HG03280 (cell line): ENCODE data around the gene RAB11B.
"Not testable (repeated sequence)": the region's sequence is repeated elsewhere in the genome, so short reads cannot be mapped to it uniquely, and the experiment has no call there.

ENCODE experiments used
- ATAC-seq: cut with Tn5 transposase; IDR thresholded peaks from one replicate; pipeline ENCODE4 v1.9.1; 2021; ENCODE audit warnings: mild to moderate bottlenecking, moderate library complexity; ENCODE audit not compliant: unreplicated experiment

Gene RAB11B

DNA sequence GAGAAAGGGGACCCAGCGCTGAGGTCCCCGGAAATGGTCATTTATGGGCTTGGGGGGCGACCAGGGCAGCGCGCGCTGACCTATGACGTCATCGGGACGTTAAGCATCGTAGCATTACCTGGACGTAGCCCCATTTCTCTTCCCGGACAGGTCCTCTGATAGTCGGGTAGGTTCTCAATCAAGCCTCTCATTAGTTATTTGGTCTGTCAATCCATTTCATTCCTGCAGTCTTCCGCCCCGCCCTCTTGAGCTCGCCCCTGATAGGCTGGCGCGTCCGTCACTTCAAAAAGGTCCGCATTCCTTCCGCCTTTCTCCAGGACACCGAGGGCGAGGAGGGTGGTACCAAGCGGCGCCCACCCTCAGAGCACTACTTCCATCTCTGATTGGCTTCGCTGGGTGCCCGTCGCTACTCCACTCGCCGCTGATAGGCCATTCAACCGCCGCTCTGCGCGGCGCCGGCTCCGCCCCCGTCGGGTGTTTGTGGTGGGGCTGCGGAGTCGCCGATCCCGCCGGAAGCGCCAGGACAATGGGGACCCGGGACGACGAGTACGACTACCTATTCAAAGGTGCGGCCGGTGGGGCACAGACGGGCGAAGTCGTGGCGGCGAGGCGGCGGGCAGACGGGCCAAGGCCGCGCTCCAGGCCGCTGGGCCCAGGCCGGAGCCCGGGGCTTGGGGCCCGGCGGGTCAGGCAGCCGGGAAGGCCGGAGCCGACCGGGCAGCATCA lies at the start of gene RAB11B:
RAB11B (plus strand) TSS at position 470 of the 726 bp plus-strand sequence; CDS start at position 527, 57 bp downstream.
- peak; percentile 86 for ATAC-seq

DNA sequence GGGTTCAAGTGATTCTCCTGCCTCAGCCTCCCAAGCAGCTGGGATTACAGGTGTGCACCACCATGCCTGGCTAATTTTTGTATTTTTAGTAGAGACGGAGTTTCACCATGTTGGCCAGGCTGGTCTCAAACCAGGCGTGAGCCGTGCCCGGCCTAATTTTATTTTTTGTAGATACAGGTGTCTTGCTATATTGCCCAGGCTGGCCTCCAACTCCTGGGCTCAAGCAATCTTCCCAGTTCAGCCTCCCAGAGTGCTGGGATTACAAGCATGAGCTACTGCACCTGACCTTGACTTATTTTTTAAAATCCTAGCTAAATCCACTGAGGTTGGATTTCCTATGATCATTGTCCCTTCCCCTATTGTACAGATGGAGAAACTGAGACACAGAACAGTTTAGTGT lies 48.7 kb upstream of the RAB11B start:
- ATAC-seq: not testable (repeated sequence)

DNA sequence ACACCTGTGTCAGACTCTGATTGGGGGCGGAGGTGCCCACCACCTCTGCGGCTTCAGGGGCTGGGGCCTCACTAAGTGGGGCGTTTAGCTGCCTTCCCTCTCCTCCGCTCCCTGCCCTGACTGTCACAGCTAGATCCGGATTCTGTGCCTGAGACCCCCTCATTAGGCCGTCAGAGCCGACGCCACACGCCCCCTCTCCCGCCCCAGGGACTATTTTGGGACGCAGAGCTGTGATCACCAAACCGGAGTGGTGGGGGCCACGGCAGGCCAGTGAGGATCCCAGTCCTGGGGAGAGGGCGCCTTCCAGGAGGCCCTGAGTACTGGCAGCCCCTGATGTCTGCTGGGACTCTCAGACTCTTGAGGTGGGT lies 47.9 kb upstream of the RAB11B start:
- ATAC-seq: no peak

DNA sequence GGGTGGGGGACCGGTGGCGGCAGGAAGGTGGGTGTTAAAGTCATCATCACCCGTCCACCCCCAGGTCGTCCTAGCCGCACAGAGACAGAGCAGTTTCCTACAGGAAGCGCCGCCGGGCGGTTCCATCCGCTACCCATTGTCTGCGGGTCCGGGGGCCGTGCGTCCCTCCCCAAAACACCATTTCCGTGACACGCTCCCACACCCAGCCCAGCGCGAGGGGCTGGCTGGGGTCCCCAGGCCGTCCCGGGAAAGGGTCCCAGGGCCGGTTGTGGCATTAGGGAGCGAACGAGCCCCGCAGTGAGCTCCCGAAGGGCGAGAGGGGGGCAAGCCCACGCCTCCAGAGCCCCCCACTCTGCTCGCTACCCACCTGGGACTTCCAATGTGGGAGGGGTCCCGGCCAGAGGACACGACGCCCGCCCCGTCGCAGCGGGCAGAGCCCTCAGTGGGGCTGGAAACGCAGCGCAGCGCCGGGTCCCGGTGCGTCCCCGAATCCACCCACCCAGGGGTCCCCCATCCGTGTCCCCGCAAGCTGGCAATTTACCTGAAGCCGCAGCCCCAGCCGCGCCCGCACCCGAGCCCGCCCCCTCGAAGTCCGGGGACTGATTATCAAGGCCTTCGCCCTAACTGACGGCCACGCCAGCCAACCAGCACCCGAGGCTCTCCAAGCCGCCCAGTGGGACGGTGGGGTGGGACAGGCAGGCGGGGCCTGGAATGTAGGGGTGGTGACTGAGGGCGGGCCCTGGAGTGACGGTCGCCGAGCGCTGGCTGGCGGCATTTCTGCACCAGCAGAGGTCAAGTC lies 47.3 kb upstream of the RAB11B start, which contains the start of gene KANK3:
KANK3 (minus strand) TSS at position 579 of the 799 bp plus-strand sequence. CDS start 5,434 bp downstream, outside the sequence.
- ATAC-seq: peak; percentile 92

DNA sequence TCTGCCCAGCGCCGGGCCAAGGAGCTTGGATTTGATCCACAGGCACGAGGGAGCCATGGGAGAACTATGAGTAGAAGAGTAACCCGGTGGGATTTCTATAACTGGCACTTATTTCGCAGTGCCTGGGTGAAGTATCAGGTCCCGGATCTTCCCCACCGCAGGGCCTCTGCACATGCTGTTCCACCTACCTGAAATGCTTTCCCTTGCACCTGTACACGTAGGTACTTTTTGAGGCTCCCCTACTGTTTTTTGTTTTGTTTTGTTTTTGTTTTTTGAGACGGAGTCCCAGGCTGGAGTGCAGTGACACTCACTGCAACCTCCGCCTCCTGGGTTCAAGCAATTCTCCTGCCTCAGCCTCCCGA lies 46.7 kb upstream of the RAB11B start:
- no peak for ATAC-seq

DNA sequence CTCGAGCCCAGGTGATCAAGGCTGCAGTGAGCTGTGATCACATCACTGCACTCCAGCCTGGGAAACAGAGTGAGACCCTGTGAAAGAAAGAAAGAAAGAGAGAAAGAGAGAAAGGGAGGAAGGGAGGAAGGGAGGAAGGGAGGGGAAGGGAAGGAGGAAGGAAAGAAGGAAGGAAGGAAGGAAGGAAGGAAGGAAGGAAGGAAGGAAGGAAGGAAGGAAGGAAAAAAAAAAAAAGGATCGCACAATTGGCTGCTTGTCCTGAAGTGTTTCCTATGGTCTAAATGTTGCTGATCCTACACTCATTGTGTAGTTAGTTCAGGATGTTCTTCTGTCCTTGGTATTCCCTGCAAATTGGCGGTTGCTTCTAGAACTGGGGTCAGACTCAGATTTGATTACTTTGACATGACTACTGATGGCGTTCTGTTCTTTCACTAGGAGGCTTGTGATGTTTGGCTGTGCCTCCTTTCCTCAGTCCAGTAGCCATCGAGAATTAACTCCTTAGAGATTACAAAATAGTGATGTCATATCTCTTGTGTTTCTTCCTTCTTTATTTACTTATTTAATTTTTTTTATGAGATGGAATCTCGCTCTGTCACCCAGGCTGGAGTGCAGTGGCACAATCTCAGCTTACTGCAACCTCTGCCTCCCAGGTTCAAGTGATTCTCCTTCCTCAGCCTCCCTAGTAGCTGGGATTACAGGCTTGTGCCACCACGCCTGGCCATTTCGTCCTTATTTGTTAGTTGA lies 40.4 kb upstream of the RAB11B start:
- ATAC-seq: not testable (repeated sequence)

DNA sequence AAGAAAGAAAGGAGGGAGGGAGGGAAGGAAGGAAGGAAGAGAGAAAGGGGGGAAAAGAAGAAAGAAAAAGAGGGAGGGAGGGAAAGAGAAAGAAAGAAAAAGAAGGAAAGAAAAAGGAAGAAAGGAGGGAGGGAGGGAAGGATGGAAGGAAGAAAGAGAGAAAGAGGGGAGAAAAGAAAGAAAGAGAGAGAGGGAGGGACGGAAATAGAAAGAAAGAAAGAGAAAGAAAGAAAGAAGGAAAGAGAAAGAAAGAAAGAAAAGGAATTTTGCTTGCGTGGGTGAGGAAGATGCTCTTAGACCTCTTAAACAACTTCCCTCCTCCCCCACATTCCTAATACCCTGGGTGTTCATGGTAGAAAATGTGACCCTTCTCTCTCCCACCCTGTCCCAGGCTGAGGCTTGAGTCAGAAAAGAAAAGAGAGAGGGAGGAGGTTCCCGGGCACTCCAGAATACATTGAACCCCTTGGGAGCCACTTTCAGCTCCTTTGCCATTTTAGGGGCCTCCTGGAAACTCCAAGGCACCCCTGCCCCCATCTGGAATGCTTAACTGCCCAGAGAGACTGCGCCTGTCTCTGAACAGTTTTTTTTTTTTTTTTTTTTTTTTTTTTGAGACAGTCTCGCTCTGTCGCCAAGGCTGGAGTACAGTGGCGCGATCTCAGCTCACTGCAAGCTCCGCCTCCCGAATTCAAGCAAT lies 37.9 kb upstream of the RAB11B start:
- no peak for ATAC-seq

DNA sequence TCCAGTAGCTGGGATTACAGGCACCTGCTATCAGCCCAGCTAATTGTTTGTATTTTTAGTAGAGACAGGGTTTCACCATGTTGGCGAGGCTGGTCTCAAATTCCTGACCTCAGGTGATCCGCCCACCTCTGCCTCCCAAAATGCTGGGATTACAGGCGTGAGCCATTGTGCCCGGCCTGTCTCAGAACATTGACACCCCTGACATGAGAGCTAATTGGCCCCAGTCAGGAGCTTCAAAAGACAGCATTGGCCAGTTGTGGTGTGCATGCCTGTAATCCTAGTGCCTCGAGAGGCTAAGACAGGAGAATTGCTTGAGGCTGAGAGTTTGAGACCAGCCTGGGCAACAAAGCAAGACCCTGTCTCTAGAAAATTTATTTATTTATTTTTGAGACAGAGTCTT lies 37.3 kb upstream of the RAB11B start:
- ATAC-seq: not testable (repeated sequence)

DNA sequence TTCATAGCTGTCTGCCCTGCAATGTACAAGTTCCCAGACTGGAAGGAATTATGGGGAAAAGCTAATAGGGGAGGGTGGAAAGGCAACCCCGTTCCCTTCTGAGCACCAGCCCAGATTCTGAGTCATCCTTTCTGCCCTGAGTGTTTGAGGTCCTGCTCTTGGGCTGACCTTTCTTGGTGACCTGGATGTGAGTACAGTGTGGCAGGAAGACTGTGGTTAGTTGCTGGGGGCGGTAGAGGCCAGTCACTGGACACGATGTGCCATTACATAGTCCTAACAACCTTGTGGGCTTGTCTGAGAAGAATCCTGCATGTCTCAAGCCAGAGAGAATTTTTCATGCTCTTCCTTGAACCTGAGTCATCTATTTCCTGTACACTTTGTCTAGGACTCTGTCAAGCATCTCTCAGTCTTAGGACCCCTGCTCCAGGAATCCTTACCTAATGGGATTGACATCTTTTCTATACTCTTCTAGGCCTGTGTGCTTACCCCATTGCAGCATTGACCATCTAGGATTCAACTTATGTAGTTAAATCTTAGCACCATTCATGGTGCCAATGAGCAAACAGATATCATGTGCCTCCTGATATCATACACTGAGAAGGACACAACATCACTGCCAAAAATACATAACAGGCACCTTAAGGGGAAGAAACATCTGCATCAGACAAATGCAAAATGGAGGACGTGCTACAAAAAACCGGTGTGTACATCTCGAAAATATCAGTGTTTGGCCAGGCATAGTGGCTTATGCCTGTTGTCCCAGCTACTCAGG lies 34.3 kb upstream of the RAB11B start:
- ATAC-seq: no peak

DNA sequence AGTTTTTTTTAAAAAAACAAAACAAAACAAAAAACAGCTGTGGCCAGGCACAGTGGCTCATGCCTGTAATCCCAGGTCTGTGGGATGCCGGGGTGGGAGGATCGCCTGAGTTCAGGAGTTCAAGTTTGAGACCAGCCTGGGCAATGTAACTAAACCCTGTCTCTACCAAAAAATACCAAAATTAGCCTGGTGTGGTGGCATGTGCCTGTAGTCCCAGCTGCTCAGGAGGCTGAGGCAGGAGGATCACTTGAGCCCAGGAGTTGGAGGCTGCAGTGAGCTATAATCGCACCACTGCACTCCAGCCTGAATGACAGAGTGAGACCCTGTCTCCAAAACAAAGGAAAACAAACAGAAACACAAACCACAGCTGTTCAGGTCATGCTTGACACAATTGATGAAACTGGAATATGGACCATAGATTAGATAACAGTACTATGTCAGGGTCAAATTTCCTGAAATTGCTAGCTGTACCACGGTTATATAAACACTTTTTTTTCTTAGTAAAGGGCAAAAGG lies 33.1 kb upstream of the RAB11B start:
- ATAC-seq: no peak

DNA sequence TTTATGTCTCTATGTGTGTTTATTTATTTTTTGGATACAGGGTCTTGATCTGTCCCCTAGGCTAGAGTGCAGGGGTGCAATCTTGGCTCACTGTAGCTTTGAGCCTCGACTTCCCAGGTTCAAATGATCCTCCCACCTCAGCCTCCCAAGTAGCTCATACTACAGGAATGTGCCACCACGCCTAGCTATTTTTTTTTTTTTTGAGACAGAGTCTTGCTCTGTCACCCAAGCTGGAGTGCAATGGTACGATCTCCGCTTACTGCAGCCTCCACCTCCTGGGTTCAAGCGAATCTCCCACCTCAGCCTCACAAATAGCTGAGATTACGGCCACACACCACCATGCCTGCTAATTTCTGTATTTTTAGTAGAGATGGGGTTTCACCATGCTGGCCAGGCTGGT lies 31.2 kb upstream of the RAB11B start:
- ATAC-seq: no peak

DNA sequence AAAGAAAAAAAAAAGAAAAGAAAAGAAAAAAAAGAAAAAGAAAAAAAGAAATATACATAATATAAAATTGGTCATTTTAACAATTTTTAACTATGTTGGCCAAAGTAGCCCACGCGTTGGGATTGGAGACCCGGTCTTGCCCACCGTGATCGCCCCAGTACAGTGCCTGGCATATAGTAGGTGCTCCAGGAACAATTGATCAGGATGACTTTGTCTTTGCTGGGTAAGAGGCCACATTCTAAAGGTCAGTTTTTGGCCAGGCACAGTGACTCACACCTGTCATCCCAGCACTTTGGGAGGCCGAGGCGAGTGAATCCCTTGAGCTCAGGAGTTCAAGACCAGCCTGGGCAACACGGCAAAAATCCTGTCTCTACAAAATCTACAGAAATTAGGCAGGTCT lies 30.0 kb upstream of the RAB11B start:
- no peak for ATAC-seq

DNA sequence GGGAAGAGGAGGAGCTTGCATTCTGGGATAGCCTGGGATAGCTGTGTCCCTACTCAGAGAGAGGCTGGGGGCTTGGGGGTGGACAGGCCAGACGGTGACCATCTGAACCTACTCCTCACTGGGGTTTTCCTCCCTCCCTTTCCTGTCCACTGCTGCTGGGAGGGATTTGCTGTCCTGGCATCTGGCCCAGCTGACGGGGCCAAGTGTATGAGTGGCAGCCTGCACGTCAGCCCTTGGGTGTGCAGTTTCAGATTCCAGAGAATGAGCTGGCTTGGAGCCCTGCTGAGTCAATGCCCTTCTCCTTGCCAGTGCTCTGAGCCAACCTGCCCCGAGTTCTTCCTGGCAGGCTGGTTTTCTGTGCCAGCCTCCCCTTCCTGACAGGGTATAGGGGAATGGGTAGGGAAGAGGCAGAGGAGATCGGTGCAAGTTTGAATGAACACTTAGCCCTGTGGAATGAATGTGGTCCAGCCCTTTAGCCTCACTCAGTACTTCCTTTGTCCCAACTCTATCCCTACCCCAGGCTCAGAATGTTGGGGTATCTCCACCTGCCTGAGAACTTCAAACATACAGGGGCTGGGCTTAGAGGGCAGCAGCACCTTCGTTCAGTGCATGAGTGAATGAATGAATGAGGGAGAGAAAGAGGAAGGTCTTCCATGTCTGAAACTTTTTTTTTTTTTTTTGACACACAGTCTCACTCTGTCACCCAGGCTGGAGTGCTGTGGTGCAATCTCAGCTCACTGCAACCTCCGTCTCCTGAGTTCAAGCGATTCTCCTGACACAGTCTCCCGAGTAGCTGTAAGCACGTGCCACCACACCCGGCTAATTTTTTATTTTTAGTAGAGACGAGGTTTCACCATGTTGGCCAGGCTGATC lies 28.0 kb upstream of the RAB11B start:
- no peak for ATAC-seq

DNA sequence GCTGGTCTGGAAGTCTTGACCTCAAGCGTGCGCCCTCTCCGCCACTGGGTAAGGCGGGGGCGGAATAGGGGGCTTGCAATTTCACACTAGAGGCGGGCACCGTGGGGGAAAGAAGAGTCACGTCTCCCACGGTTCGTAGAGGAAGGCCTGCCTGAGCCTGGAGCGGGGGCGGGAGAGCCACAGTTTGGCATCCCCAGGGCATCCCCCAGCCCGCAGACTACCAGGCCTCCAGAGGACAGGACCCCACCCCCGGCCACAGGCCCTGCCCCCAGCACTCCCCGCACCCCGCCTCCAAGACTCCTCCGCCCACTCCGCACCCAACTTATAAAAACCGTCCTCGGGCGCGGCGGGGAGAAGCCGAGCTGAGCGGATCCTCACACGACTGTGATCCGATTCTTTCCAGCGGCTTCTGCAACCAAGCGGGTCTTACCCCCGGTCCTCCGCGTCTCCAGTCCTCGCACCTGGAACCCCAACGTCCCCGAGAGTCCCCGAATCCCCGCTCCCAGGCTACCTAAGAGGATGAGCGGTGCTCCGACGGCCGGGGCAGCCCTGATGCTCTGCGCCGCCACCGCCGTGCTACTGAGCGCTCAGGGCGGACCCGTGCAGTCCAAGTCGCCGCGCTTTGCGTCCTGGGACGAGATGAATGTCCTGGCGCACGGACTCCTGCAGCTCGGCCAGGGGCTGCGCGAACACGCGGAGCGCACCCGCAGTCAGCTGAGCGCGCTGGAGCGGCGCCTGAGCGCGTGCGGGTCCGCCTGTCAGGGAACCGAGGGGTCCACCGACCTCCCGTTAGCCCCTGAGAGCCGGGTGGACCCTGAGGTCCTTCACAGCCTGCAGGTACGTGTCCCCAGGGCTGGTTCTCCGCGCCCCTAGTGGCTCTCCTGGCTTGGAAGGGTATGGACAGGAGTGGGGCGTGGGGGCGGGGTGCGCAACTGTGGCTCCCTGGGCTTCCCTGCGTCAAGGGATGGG lies 26.1 kb upstream of the RAB11B start, which contains the start of gene ANGPTL4:
ANGPTL4 (plus strand) TSS at position 353 of the 969 bp plus-strand sequence; CDS start at position 520, 167 bp downstream.
- ATAC-seq: no peak

DNA sequence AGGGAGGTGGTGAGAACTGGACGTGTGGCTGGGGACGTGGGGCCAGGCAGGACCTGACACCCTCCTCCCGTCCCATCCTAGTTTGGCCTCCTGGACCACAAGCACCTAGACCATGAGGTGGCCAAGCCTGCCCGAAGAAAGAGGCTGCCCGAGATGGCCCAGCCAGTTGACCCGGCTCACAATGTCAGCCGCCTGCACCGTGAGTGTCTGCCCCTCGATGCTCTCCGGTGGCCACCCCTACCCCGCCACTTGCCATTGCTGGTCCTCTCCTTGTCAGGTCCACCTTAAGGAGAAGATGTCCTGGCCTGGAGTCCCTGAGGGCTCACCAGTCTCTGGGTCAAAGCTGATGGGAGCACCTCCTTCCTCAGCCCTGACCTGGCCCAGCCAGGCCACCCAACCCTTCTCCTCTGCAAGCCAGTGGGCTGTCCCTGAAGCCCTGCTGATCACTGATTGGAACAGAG lies 24.0 kb upstream of the RAB11B start:
- ATAC-seq: no peak

DNA sequence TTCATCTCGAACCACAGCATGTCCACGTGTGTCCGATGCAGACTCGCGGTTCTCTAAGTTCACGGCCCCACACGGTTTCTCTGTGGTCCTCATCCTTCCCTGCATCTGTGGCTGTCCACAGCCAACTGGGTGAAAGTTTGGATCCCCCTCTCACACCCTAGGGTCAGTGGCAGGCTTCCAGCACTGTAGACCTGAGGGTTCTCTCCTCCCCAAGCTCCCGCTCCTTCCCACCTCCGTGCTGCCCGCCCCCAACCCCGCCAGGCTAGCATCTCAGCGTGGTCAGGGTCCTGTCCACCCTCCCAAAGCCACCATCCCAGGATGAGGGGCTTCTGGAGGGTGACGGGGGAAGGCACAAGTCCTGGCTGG lies 23.2 kb upstream of the RAB11B start:
- no peak for ATAC-seq

DNA sequence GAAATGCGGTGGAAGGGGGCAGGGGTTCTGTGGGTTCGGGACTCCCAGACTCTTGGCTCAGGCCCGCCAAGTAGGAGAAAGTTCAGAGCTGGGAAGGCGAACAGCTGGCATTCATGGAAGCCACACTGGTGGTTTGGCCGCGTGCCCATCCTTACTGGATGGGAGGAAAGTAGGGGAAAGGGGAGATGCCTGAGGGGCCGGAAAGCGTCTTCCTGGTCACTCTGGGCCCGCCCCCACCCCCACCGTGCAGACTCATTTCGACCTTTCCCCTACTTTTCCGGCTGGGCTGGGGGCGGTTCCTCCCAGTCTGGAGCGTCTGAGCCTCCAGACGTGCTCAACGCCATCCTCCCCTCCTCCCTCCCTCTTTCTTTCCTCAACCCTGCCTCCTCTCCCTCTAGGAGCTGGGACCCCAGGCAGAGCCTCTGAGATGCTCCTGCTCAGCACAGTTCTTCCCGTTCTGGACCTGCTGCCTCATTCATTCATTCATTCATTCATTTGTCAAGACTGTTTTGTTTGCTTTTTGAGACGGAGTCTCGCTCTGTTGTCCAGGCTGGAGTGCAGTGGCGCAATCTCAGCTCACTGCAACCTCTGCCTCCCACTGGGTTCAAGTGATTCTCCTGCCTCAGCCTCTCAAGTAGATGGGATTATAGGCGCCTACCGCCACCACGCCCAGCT lies 22.7 kb upstream of the RAB11B start:
- ATAC-seq: no peak
